Measurements from ENCODE around the gene MBP. TPM values are rescaled to one million over a fixed set of nuclear protein-coding genes. Genes with fewer than 3 reads are reported as not detected.
A peak's percentile ranks its signal among the peaks of the same experiment; 100 is the strongest.

Gene MBP
- total and polyA plus RNA-seq, 10 donors = 11.1 to 96.0 (median 70.8) TPM

DNA sequence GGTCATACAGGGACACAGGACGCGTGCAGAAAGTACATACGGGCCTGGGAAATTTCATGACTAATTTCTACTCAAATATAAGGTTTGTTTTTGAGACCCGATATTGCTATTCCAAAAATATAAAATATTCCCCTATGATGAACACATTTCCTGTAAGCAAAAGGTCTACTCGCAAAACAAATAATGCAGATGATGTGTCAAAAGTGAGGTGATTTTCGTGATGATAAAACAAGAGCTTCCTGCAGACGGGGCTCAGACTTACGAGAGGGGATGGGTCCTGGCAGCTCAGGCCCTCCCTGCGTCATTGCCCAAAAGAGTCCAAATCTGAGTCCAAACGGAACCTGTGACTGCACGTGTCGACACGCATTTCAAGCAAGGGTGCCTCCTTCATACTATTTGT lies 62.7 kb downstream of the MBP start:
- Histone ChIP-seq H3K27me3 (replicated peaks in 1 of 7) (no peaks in the 10 kb centered on the region), H3K4me3 (no peak overlapping the region), H3K36me3 (peaks cover 0 to 30% (median 4%) of the 10 kb centered on the region in 6 donors), H3K9me3 (no peaks in the 10 kb centered on the region), H3K27ac (peak overlapping the region in 5 of 8 donors; percentile 85 to 97 (median 91)), H3K4me1 (peaks cover 49 to 100% (median 97%) of the 10 kb centered on the region in 6 donors)
- no peak for DNase-seq
- intact Hi-C loops (cut with DNase I; ENCODE audit: low total_unique reads) = no loop called here
- no peak for TF ChIP-seq POLR2AphosphoS5 (IDR thresholded peaks at IDR 0.05)
- TF ChIP-seq POLR2A (IDR thresholded peaks at IDR 0.05) = no peak
- TF ChIP-seq, protein P1, sequence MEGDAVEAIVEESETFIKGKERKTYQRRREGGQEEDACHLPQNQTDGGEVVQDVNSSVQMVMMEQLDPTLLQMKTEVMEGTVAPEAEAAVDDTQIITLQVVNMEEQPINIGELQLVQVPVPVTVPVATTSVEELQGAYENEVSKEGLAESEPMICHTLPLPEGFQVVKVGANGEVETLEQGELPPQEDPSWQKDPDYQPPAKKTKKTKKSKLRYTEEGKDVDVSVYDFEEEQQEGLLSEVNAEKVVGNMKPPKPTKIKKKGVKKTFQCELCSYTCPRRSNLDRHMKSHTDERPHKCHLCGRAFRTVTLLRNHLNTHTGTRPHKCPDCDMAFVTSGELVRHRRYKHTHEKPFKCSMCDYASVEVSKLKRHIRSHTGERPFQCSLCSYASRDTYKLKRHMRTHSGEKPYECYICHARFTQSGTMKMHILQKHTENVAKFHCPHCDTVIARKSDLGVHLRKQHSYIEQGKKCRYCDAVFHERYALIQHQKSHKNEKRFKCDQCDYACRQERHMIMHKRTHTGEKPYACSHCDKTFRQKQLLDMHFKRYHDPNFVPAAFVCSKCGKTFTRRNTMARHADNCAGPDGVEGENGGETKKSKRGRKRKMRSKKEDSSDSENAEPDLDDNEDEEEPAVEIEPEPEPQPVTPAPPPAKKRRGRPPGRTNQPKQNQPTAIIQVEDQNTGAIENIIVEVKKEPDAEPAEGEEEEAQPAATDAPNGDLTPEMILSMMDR (IDR thresholded peaks at IDR 0.05 in 8 of 11, conservative IDR thresholded peaks at IDR 0.05 in 3 of 11) = no peak
- 73 to 82% (median 78%) methylated on average over 13 of the region's 13 CpGs for WGBS, 5 donors

DNA sequence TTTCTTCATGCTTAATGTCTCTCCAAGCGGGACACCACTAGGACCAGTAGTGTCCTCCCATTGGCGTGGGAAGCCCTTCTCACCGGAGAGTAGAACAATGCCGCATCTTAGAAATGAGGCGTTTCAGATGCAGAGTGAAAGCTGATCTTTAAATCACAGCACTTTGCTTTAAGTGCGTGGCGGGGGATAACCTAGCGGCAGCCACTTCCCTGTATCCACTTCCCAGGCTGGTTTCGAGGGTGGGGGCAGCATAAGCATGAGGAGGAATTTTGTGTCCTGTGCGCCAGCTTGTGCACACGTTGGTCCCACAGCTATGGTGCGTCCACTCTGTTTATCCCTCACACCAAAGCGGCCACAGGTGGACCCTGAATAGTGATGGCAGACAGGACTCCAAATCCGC lies 63.1 kb downstream of the MBP start:
- peaks cover 54 to 100% (median 98%) of the 10 kb centered on the region in 6 donors for H3K4me1 ChIP-seq
- WGBS, 5 donors = 79 to 92% (median 88%) methylated on average over 14 of the region's 14 CpGs
- TF ChIP-seq POLR2AphosphoS5 (IDR thresholded peaks at IDR 0.05) (no peak), POLR2A (IDR thresholded peaks at IDR 0.05) (no peak)
- TF ChIP-seq, protein P1 (IDR thresholded peaks at IDR 0.05 in 8 of 11, conservative IDR thresholded peaks at IDR 0.05 in 3 of 11) = no peak

DNA sequence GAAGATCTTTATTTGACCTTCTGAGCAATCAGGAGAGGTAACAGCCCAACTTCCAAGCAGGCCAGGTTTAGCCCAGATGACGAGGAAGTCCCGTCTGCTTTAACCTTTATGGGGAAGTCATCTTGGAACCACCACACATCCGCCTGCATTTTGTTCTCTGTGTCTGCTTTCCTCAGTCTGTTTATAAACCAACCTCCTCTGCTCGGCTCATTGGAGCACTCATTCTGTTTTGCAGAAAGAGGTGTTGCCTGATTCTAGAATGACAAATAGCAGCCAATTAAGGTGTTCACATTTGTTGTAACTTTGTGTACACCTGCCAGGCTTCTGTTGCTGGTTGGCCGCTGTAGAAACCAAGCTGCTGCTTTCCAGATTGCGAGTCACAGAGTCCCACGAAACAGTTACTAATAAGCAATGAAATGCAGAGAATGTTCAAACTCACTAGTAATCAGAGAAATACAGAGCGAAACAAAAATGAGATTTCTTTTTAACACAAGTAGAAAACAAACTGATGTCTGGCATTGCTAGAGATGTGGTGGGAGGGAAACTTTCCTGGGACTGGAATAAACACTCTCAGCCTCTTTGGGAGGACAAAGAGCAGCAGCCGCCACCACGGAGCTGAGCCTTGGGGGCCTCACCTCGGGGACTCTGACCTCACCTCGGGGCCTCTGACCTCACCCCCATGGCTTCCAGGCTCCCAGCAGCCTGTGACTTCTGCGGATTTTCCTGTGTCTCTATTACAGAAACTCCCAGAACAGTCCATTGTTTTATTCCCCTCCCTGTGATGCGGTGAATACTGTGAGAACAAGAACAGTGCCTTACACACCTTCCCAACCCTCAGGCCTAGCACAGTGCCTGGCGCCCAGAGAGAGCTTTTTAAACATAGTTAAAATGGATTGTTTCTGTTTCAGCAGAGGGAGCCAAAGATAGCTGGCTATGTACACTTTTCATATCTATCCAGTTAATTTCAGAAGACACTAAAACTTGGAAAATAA lies 64.0 kb downstream of the MBP start:
- H3K9me3 ChIP-seq = no peaks in the 10 kb centered on the region
- peak overlapping the region; percentile 70 to 97 (median 90) for H3K27ac ChIP-seq
- peak overlapping the region in 1 of 8 donors; percentile 57 for H3K4me3 ChIP-seq
- intact Hi-C loops (cut with DNase I; ENCODE audit: low total_unique reads) = no loop called here
- no peaks in the 10 kb centered on the region for H3K27me3 ChIP-seq (replicated peaks in 1 of 7)
- WGBS, 5 donors = 40 to 56% (median 47%) methylated on average over 15 of the region's 15 CpGs
- TF ChIP-seq POLR2AphosphoS5 (IDR thresholded peaks at IDR 0.05) (peak in 1 of 3 donors; percentile 71), POLR2A (IDR thresholded peaks at IDR 0.05) (peak in 1 of 3 donors; percentile 42)
- TF ChIP-seq, protein P1 (IDR thresholded peaks at IDR 0.05 in 8 of 11, conservative IDR thresholded peaks at IDR 0.05 in 3 of 11) = no peak
- H3K36me3 ChIP-seq = peaks cover 0 to 44% (median 4%) of the 10 kb centered on the region in 6 donors
- DNase-seq = peak; percentile 81
- peaks cover 54 to 100% (median 99%) of the 10 kb centered on the region in 6 donors for H3K4me1 ChIP-seq

More for the DNA sequence above, 63.1 kb downstream of the MBP start:
- Histone ChIP-seq H3K36me3 (peaks cover 0 to 35% (median 4%) of the 10 kb centered on the region in 6 donors), H3K9me3 (no peaks in the 10 kb centered on the region), H3K27ac (peak overlapping the region in 5 of 8 donors; percentile 85 to 97 (median 91)), H3K27me3 (replicated peaks in 1 of 7) (no peaks in the 10 kb centered on the region), H3K4me3 (no peak overlapping the region)
- intact Hi-C loops (cut with DNase I; ENCODE audit: low total_unique reads) = no loop called here
- peak; percentile 76 for DNase-seq

Data from spleen (tissue), 11 donors.